ENCODE measurements around the gene IFNL2.

DNA sequence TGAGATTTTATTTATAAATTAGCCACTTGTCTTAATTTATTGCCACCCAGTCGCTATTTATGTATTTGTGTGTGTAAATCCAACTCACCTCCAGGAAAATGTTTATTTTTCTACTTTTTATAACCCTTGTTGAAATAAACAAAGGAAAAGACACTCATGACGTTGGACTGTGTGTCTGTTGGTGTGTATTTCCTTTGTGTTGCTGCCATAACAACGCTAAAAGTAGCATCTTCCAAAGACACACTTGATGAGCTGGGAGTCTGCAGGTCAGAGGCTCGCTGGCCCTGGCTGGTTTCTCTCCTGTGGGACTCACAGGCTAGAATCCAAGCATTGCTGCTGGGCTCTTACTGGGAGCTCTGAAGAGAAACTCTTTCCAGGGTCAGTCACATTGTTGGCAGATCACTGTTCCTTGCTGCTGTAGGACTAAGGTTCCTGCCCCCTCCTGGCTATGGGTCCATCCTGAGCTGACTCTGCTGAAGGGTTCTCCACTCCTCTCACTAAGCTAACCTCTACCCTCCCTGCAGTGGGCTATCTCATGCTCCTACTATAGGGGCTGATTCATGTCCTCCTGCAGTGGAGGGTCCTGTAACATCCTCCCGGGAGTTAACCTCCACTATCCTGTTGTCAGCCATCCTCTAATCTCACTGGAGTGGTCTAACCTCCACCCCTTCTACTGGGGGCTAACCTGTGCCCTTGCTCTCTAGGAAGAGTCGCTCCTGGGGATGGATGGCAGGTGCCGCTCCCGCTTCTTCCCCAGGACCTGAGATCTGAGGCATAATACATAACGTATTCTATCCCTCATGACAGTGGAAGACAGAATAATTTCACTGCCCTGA, 2.1 kb downstream of the IFNL2 start:
- TF ChIP-seq, protein P1, sequence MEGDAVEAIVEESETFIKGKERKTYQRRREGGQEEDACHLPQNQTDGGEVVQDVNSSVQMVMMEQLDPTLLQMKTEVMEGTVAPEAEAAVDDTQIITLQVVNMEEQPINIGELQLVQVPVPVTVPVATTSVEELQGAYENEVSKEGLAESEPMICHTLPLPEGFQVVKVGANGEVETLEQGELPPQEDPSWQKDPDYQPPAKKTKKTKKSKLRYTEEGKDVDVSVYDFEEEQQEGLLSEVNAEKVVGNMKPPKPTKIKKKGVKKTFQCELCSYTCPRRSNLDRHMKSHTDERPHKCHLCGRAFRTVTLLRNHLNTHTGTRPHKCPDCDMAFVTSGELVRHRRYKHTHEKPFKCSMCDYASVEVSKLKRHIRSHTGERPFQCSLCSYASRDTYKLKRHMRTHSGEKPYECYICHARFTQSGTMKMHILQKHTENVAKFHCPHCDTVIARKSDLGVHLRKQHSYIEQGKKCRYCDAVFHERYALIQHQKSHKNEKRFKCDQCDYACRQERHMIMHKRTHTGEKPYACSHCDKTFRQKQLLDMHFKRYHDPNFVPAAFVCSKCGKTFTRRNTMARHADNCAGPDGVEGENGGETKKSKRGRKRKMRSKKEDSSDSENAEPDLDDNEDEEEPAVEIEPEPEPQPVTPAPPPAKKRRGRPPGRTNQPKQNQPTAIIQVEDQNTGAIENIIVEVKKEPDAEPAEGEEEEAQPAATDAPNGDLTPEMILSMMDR (conservative IDR thresholded peaks at IDR 0.05; ENCODE audit: low read depth, low read length) = no peak
- TF ChIP-seq EZH2 (IDR thresholded peaks at IDR 0.05; ENCODE audit: low read length, unreplicated experiment) (no peak), EZH2phosphoT487 (IDR thresholded peaks at IDR 0.05; ENCODE audit: borderline replicate concordance, low read length) (no peak)
